ENCODE data around the gene ESPL1. TPM values are rescaled to one million over a fixed set of nuclear protein-coding genes. Genes with fewer than 3 reads are reported as not detected.

ESPL1 gene
- total RNA-seq = 10 to 100 TPM in 1 of 2 donors, 1 to 10 TPM in 1; 3.4 to 19.3 TPM
- 1 to 10 TPM; 2.8 to 3.9 TPM for polyA plus RNA-seq

GRCh38 chr12:53267999-53268629, at the start of gene ESPL1:
Gene ESPL1 (plus strand): TSS chr12:53268299. CDS start chr12:53268767, 468 bp downstream.
- TF ChIP-seq RAD21 (IDR thresholded peaks at IDR 0.05) (peak in 1 of 2 donors; percentile 41), HNF4G (IDR thresholded peaks at IDR 0.05) (no peak), EGR1 (IDR thresholded peaks at IDR 0.05; ENCODE audit: low read depth in 2 of 2) (no peak), FOXA2 (IDR thresholded peaks at IDR 0.05) (no peak), FOXA1 (IDR thresholded peaks at IDR 0.05) (no peak), HNF4A (conservative IDR thresholded peaks at IDR 0.05) (no peak), SP1 (IDR thresholded peaks at IDR 0.05) (peak; percentile 10), JUND (IDR thresholded peaks at IDR 0.05) (no peak), YY1 (IDR thresholded peaks at IDR 0.05) (no peak), NR2F2 (IDR thresholded peaks at IDR 0.05) (no peak), ATF3 (IDR thresholded peaks at IDR 0.05) (no peak), RXRA (IDR thresholded peaks at IDR 0.05) (no peak)
- TF ChIP-seq, protein P1, sequence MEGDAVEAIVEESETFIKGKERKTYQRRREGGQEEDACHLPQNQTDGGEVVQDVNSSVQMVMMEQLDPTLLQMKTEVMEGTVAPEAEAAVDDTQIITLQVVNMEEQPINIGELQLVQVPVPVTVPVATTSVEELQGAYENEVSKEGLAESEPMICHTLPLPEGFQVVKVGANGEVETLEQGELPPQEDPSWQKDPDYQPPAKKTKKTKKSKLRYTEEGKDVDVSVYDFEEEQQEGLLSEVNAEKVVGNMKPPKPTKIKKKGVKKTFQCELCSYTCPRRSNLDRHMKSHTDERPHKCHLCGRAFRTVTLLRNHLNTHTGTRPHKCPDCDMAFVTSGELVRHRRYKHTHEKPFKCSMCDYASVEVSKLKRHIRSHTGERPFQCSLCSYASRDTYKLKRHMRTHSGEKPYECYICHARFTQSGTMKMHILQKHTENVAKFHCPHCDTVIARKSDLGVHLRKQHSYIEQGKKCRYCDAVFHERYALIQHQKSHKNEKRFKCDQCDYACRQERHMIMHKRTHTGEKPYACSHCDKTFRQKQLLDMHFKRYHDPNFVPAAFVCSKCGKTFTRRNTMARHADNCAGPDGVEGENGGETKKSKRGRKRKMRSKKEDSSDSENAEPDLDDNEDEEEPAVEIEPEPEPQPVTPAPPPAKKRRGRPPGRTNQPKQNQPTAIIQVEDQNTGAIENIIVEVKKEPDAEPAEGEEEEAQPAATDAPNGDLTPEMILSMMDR (IDR thresholded peaks at IDR 0.05; ENCODE audit: low read depth, low read length, missing input control) = peak; percentile 1
- WGBS = under 1% methylated on average over 58 of the region's 58 CpGs
- H3K27me3 ChIP-seq (ENCODE audit: control insufficient read depth in 4 of 4, insufficient read depth in 4 of 4, low read length in 3 of 4) = no peaks in the 10 kb centered on the region
- H3K4me1 ChIP-seq (ENCODE audit: control insufficient read depth in 4 of 4, insufficient read depth in 4 of 4, low read length in 3 of 4) = peaks cover 2 to 10% (median 8%) of the 10 kb centered on the region in 4 donors
- DNase-seq (ENCODE audit: low spot score) = peak; percentile 84
- H3K9me3 ChIP-seq (ENCODE audit: control insufficient read depth in 4 of 4, low read length in 3 of 4) = no peaks in the 10 kb centered on the region
- peak within 1 kb of the TSS; percentile 18 to 54 for H3K27ac ChIP-seq (ENCODE audit: low read depth in 1 of 2, low read length in 2 of 2)
- peak within 1 kb of the TSS; percentile 55 to 85 (median 70) for H3K4me3 ChIP-seq (ENCODE audit: low read depth in 1 of 3, low read length in 3 of 3)
- no peaks in the 10 kb centered on the region for H3K36me3 ChIP-seq (ENCODE audit: control insufficient read depth in 4 of 4, insufficient read depth in 3 of 4, low read depth in 1 of 4, low read length in 3 of 4)
- H3K9ac ChIP-seq (ENCODE audit: low read depth in 1 of 2, low read length in 2 of 2) = peak within 1 kb of the TSS; percentile 43 to 74

DNA sequence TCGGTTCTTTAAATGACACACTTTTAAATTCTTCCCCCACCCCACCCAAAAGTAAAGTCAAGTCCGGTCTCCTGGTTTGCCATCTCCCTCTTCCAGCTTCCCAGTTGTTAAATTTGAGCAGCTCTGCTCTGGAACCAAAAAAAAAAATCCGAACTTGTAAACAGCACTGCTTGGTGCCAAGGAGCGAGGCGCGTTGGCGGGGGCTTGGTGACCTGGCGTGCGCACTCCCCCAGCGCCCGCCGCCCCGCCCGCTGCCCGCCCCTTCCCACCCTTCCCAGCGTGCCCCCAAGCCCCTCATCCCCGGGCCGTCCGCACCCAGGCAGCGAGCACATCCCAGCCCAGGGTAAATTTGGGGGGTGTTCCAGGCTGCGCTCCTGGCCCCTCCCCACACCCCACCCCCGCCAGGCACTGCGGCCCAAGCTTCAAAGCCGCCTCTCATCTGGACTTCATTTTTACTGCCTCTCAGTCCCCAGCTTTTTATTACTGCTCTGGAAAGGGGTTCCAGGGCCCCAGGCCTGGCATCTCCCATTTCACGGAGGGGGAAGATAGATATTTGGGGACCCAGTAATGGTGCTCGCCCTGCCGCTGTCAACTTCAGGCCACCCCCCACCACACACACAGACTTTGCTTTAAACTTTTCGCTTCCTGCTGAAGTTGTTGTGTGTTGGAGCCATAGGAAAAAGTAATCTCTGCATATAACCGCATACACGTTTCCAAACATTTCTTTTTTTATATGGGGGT, 49.4 kb upstream of the ESPL1 start:
- H3K27me3 ChIP-seq (ENCODE audit: control insufficient read depth in 4 of 4, insufficient read depth in 4 of 4, low read length in 3 of 4) = no peaks in the 10 kb centered on the region
- H3K27ac ChIP-seq (ENCODE audit: low read depth in 1 of 2, low read length in 2 of 2) = peak overlapping the region; percentile 39 to 98
- no peaks in the 10 kb centered on the region for H3K36me3 ChIP-seq (ENCODE audit: control insufficient read depth in 4 of 4, insufficient read depth in 3 of 4, low read depth in 1 of 4, low read length in 3 of 4)
- DNase-seq (ENCODE audit: low spot score) = no peak
- no peak overlapping the region for H3K9ac ChIP-seq (ENCODE audit: low read depth in 1 of 2, low read length in 2 of 2)
- H3K4me3 ChIP-seq (ENCODE audit: low read depth in 1 of 3, low read length in 3 of 3) = peak overlapping the region in 2 of 3 donors; percentile 52 to 57
- no peak for TF ChIP-seq HNF4A (conservative IDR thresholded peaks at IDR 0.05)
- WGBS = 65% methylated on average over 30 of the region's 30 CpGs
- peaks cover 0 to 35% (median 10%) of the 10 kb centered on the region in 4 donors for H3K4me1 ChIP-seq (ENCODE audit: control insufficient read depth in 4 of 4, insufficient read depth in 4 of 4, low read length in 3 of 4)
- H3K9me3 ChIP-seq (ENCODE audit: control insufficient read depth in 4 of 4, low read length in 3 of 4) = no peaks in the 10 kb centered on the region

GRCh38 chr12:53219292-53219955, 48.7 kb upstream of the ESPL1 start:
- Histone ChIP-seq H3K27me3 (ENCODE audit: control insufficient read depth in 4 of 4, insufficient read depth in 4 of 4, low read length in 3 of 4) (no peaks in the 10 kb centered on the region), H3K36me3 (ENCODE audit: control insufficient read depth in 4 of 4, insufficient read depth in 3 of 4, low read depth in 1 of 4, low read length in 3 of 4) (no peaks in the 10 kb centered on the region), H3K27ac (ENCODE audit: low read depth in 1 of 2, low read length in 2 of 2) (peak overlapping the region; percentile 39 to 98), H3K9ac (ENCODE audit: low read depth in 1 of 2, low read length in 2 of 2) (peak overlapping the region in 1 of 2 donors; percentile 28), H3K4me1 (ENCODE audit: control insufficient read depth in 4 of 4, insufficient read depth in 4 of 4, low read length in 3 of 4) (peaks cover 0 to 28% (median 10%) of the 10 kb centered on the region in 4 donors), H3K9me3 (ENCODE audit: control insufficient read depth in 4 of 4, low read length in 3 of 4) (no peaks in the 10 kb centered on the region), H3K4me3 (ENCODE audit: low read depth in 1 of 3, low read length in 3 of 3) (peak overlapping the region in 2 of 3 donors; percentile 52 to 57)
- no peak for DNase-seq (ENCODE audit: low spot score)
- WGBS = 32% methylated on average over 27 of the region's 27 CpGs
- TF ChIP-seq NR2F2 (IDR thresholded peaks at IDR 0.05) (no peak), EGR1 (IDR thresholded peaks at IDR 0.05; ENCODE audit: low read depth in 2 of 2) (no peak), FOXA1 (IDR thresholded peaks at IDR 0.05) (no peak), SP1 (IDR thresholded peaks at IDR 0.05) (no peak), GABPA (IDR thresholded peaks at IDR 0.05 in 1 of 2, conservative IDR thresholded peaks at IDR 0.05 in 1 of 2) (no peak), TAF1 (conservative IDR thresholded peaks at IDR 0.05) (no peak)
- TF ChIP-seq, protein P2, sequence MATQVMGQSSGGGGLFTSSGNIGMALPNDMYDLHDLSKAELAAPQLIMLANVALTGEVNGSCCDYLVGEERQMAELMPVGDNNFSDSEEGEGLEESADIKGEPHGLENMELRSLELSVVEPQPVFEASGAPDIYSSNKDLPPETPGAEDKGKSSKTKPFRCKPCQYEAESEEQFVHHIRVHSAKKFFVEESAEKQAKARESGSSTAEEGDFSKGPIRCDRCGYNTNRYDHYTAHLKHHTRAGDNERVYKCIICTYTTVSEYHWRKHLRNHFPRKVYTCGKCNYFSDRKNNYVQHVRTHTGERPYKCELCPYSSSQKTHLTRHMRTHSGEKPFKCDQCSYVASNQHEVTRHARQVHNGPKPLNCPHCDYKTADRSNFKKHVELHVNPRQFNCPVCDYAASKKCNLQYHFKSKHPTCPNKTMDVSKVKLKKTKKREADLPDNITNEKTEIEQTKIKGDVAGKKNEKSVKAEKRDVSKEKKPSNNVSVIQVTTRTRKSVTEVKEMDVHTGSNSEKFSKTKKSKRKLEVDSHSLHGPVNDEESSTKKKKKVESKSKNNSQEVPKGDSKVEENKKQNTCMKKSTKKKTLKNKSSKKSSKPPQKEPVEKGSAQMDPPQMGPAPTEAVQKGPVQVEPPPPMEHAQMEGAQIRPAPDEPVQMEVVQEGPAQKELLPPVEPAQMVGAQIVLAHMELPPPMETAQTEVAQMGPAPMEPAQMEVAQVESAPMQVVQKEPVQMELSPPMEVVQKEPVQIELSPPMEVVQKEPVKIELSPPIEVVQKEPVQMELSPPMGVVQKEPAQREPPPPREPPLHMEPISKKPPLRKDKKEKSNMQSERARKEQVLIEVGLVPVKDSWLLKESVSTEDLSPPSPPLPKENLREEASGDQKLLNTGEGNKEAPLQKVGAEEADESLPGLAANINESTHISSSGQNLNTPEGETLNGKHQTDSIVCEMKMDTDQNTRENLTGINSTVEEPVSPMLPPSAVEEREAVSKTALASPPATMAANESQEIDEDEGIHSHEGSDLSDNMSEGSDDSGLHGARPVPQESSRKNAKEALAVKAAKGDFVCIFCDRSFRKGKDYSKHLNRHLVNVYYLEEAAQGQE (IDR thresholded peaks at IDR 0.05) = no peak
- TF ChIP-seq, protein P1 (IDR thresholded peaks at IDR 0.05; ENCODE audit: low read depth, low read length, missing input control) = no peak
